Measurements from ENCODE around the gene UTS2B.

DNA sequence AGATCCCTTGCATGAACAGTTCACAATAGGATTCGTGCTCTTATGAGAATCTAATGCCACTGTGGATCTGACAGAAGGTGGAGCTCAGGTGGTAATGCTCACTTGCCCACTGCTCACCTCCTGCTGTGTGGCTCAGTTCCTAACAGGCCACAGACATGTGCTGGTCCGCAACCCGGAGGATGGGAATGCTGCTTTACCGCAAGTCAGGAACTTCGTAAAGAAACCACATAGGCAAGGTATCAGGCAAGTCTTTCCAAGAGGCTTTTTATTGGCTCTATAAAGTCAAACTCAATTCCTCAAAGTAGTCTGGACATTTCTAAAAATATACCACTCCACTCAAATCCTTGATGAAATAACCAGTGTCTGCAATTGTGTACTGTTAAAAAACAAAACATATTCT is 75.2 kb downstream of the UTS2B start:
- TF ChIP-seq, protein P1, sequence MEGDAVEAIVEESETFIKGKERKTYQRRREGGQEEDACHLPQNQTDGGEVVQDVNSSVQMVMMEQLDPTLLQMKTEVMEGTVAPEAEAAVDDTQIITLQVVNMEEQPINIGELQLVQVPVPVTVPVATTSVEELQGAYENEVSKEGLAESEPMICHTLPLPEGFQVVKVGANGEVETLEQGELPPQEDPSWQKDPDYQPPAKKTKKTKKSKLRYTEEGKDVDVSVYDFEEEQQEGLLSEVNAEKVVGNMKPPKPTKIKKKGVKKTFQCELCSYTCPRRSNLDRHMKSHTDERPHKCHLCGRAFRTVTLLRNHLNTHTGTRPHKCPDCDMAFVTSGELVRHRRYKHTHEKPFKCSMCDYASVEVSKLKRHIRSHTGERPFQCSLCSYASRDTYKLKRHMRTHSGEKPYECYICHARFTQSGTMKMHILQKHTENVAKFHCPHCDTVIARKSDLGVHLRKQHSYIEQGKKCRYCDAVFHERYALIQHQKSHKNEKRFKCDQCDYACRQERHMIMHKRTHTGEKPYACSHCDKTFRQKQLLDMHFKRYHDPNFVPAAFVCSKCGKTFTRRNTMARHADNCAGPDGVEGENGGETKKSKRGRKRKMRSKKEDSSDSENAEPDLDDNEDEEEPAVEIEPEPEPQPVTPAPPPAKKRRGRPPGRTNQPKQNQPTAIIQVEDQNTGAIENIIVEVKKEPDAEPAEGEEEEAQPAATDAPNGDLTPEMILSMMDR (IDR thresholded peaks at IDR 0.05) = no peak
- TF ChIP-seq POLR2A (IDR thresholded peaks at IDR 0.05) (no peak), POLR2AphosphoS5 (IDR thresholded peaks at IDR 0.05) (no peak)
